ENCODE measurements around the gene HOXA3. TPM values are rescaled to one million over a fixed set of nuclear protein-coding genes. Genes with fewer than 3 reads are reported as not detected.

Gene HOXA3
- total and polyA plus RNA-seq, 2 of the 8 experiments (the other 6 are each of a cell fraction or from before 2014, with no cell fraction given), result not detected

DNA sequence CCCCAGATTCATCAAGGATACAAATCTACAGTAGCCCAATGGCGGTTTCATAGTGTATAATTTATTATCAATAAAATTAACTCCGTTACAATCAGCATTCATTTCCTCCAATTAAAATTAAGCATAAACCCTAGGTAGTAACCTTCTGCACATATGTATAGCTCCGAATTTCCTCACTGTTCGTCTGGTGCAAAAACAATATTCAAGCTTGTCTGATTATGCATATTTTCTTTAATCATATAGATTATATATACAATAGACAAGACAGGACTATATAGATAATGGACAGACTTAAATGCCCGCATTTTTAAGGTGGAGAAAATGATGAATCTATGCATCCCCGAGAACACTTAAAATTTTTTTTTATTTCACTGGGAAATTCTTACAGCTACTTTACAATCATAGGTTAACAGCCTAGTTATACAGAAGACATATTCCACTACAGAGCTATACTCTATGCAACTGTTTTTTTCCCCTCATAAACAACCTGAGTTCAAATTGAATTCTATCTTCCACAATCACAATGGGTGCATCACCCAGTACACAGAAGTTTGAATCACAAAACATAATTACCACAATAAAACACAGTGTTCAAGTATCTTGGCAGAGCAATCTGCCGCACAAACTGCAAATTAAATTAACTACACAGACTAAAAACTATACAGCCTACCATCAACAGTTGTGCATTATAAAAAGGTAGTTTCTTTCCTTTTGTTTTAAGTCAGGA is 10.3 kb upstream of the HOXA3 start:
- no peak overlapping the region for H4K8ac ChIP-seq (ENCODE audit: extremely low read depth, insufficient read depth, low read length)
- H2BK120ac ChIP-seq (replicated peaks; ENCODE audit: low read depth, low read length), result no peak overlapping the region
- H2BK5ac ChIP-seq (ENCODE audit: low read depth, low read length), result no peak overlapping the region
- FAIRE-seq (no peak), DNase-seq (ENCODE audit: low read depth in 1 of 2, low spot score in 2 of 2) (no peak)
- no peak overlapping the region for H2AFZ ChIP-seq (ENCODE audit: low read length)
- H3K9ac ChIP-seq (replicated peaks in 1 of 4; ENCODE audit: extremely low read depth in 1 of 4, low read depth in 3 of 4, low read length in 3 of 4), result no peak overlapping the region
- H3K4me3 ChIP-seq (ENCODE audit: extremely low read depth in 1 of 4, insufficient read depth in 2 of 4, low read depth in 3 of 4, low read length in 4 of 4), result no peak overlapping the region
- TF ChIP-seq HDAC6 (IDR thresholded peaks at IDR 0.05; ENCODE audit: low read depth, low read length), result no peak
- no peak for TF ChIP-seq TBP (IDR thresholded peaks at IDR 0.05; ENCODE audit: low read depth, low read length)
- no peak for TF ChIP-seq SP1 (IDR thresholded peaks at IDR 0.05; ENCODE audit: low read depth, low read length)
- TF ChIP-seq SAP30 (IDR thresholded peaks at IDR 0.05; ENCODE audit: insufficient read depth, insufficient replicate concordance, low read length), result no peak
- TF ChIP-seq RNF2 (IDR thresholded peaks at IDR 0.05; ENCODE audit: borderline replicate concordance, low read depth, low read length, missing control alignments, poor library complexity, severe bottlenecking), result no peak
- no peak for TF ChIP-seq RAD21 (IDR thresholded peaks at IDR 0.05 in 1 of 2, conservative IDR thresholded peaks at IDR 0.05 in 1 of 2; ENCODE audit: low read depth in 2 of 2, low read length in 2 of 2)
- TF ChIP-seq MAX (IDR thresholded peaks at IDR 0.05), result no peak
- no peak for TF ChIP-seq SIRT6 (IDR thresholded peaks at IDR 0.05; ENCODE audit: low read length)
- TF ChIP-seq TAF1 (IDR thresholded peaks at IDR 0.05; ENCODE audit: low read depth, low read length), result no peak
- peaks cover 98 to 100% (median 99%) of the 10 kb centered on the region in 4 experiments for H3K27me3 ChIP-seq (replicated peaks in 1 of 4; ENCODE audit: control insufficient read depth in 3 of 4, extremely low read depth in 1 of 4, insufficient read depth in 3 of 4, low read length in 3 of 4)
- H2BK20ac ChIP-seq (ENCODE audit: low read length), result no peak overlapping the region
- ChIA-PET POLR2A (ENCODE audit: partially characterized antibody) (no interaction called here), CTCF (ENCODE audit: partially characterized antibody) (interaction anchor here (0.8 to 4.4 kb wide), 14 partner anchors 10 to 793 kb away, joined by 3 to 80 read pairs (median 6); partner anchors contain the start of genes HOXA3, HOXA5 and HOXA6)
- no peaks in the 10 kb centered on the region for H3K79me2 ChIP-seq (ENCODE audit: control insufficient read depth in 1 of 2, insufficient read depth in 2 of 2, low read length in 2 of 2)
- no peak overlapping the region for H3K27ac ChIP-seq (ENCODE audit: low read depth, low read length)
- H3K14ac ChIP-seq (ENCODE audit: insufficient read length), result no peak overlapping the region
- H3K36me3 ChIP-seq (ENCODE audit: control insufficient read depth in 2 of 4, insufficient read depth in 4 of 4, low read length in 3 of 4), result peaks cover 0 to 21% (median 0%) of the 10 kb centered on the region in 4 experiments; a peak in 1 of 8 replicates
- no peaks in the 10 kb centered on the region for H3K23me2 ChIP-seq (ENCODE audit: low read depth, low read length)
- H4K5ac ChIP-seq (ENCODE audit: insufficient read length, low read depth, low read length), result no peak overlapping the region
- H3K23ac ChIP-seq (ENCODE audit: insufficient read length), result no peak overlapping the region
- no peaks in the 10 kb centered on the region for H3K79me1 ChIP-seq (ENCODE audit: low read depth, low read length)
- no peak overlapping the region for H3K18ac ChIP-seq (ENCODE audit: extremely low read depth, low read length)
- H3K4ac ChIP-seq (replicated peaks; ENCODE audit: insufficient read length, low read depth, low read length), result no peak overlapping the region
- H2AK5ac ChIP-seq (ENCODE audit: low read depth, low read length), result no peak overlapping the region
- H4K91ac ChIP-seq (replicated peaks; ENCODE audit: insufficient read length, low read length), result no peak overlapping the region
- no peak overlapping the region for H2BK15ac ChIP-seq (ENCODE audit: low read length)
- H3K9me3 ChIP-seq (ENCODE audit: insufficient read depth in 2 of 2, low read depth in 1 of 2, low read length in 1 of 2), result peaks cover 0 to 6% of the 10 kb centered on the region in 2 experiments; a peak in 1 of 4 replicates
- no peak overlapping the region for H2BK12ac ChIP-seq (ENCODE audit: low read depth, low read length)
- no peak overlapping the region for H3K56ac ChIP-seq (replicated peaks; ENCODE audit: insufficient read length, low read depth, low read length)
- no peaks in the 10 kb centered on the region; a peak in 4 of 7 replicates for H3K4me1 ChIP-seq (replicated peaks in 1 of 4; ENCODE audit: control insufficient read depth in 3 of 4, insufficient read depth in 4 of 4, low read length in 3 of 4)
- WGBS, 2 experiments (ENCODE audit: extremely low coverage in 1 of 2, insufficient coverage in 1 of 2, insufficient read length in 1 of 2, insufficient replicate concordance in 2 of 2, low coverage in 1 of 2, low lambda C conversion rate in 2 of 2, missing lambda C conversion rate in 1 of 2), result 66% methylated on average over 7 of the region's 7 CpGs; no CpG with 5 or more reads in 1 of the 2 experiments
- H3K4me2 ChIP-seq (ENCODE audit: insufficient read depth in 1 of 2, low read depth in 2 of 2, low read length in 2 of 2), result no peak overlapping the region
- peaks cover 16 to 24% of the 10 kb centered on the region in 2 experiments for H4K20me1 ChIP-seq (replicated peaks in 1 of 2; ENCODE audit: control insufficient read depth in 1 of 2, insufficient read depth in 2 of 2, low read length in 2 of 2)
